ENCODE data around the gene LRR1. TPM values are rescaled to one million over a fixed set of nuclear protein-coding genes. Genes with fewer than 3 reads are reported as not detected.

LRR1 gene
- total RNA-seq, 2 donors from 2014 or later: 24.3 to 39.8 TPM

- Histone ChIP-seq H3K9ac (ENCODE audit: low read depth in 2 of 2, low read length in 2 of 2) (no peak overlapping the region), H3K27ac (peak overlapping the region; percentile 33), H3K4me3 (no peak overlapping the region), H3K27me3 (no peaks in the 10 kb centered on the region), H3K9me3 (no peaks in the 10 kb centered on the region), H3K4me1 (peaks cover 9% of the 10 kb centered on the region), H3K36me3 (no peaks in the 10 kb centered on the region)
- TF ChIP-seq CTCF (IDR thresholded peaks at IDR 0.05): no peak
- intact Hi-C loops (cut with DNase I): loop anchor here (5.0 kb wide), 1 partner anchor 36 kb away; the partner anchor contains the start of gene RPS29
- no peak for DNase-seq
Measured at GRCh38 chr14:49623387-49623786, 24.6 kb downstream of the LRR1 start.

GRCh38 chr14:49623941-49624839 is 25.4 kb downstream of the LRR1 start:
- Histone ChIP-seq H3K36me3 (no peaks in the 10 kb centered on the region), H3K9me3 (no peaks in the 10 kb centered on the region), H3K27ac (peak overlapping the region; percentile 33), H3K9ac (ENCODE audit: low read depth in 2 of 2, low read length in 2 of 2) (peak overlapping the region in 1 of 2 donors; percentile 46), H3K27me3 (no peaks in the 10 kb centered on the region), H3K4me1 (peaks cover 9% of the 10 kb centered on the region), H3K4me3 (no peak overlapping the region)
- TF ChIP-seq CTCF (IDR thresholded peaks at IDR 0.05): no peak
- peak; percentile 36 for DNase-seq
- intact Hi-C loops (cut with DNase I): loop anchor here (5.0 kb wide), 1 partner anchor 37 kb away; the partner anchor contains the start of gene RPS29

GRCh38 chr14:49633640-49634546 is 35.2 kb downstream of the LRR1 start:
- H3K27me3 ChIP-seq: no peaks in the 10 kb centered on the region
- intact Hi-C loops (cut with DNase I): loop anchor here (5.0 to 10.0 kb wide), 2 partner anchors 198 to 481 kb away; partner anchors contain the start of gene VCPKMT
- DNase-seq: peak; percentile 94
- H3K9ac ChIP-seq (ENCODE audit: low read depth in 2 of 2, low read length in 2 of 2): peak overlapping the region; percentile 93 to 99
- peak overlapping the region; percentile 99 for H3K27ac ChIP-seq
- peak overlapping the region; percentile 92 for H3K4me3 ChIP-seq
- no peaks in the 10 kb centered on the region for H3K4me1 ChIP-seq
- peak; percentile 73 for TF ChIP-seq CTCF (IDR thresholded peaks at IDR 0.05)
- no peaks in the 10 kb centered on the region for H3K36me3 ChIP-seq
- no peaks in the 10 kb centered on the region for H3K9me3 ChIP-seq

DNA sequence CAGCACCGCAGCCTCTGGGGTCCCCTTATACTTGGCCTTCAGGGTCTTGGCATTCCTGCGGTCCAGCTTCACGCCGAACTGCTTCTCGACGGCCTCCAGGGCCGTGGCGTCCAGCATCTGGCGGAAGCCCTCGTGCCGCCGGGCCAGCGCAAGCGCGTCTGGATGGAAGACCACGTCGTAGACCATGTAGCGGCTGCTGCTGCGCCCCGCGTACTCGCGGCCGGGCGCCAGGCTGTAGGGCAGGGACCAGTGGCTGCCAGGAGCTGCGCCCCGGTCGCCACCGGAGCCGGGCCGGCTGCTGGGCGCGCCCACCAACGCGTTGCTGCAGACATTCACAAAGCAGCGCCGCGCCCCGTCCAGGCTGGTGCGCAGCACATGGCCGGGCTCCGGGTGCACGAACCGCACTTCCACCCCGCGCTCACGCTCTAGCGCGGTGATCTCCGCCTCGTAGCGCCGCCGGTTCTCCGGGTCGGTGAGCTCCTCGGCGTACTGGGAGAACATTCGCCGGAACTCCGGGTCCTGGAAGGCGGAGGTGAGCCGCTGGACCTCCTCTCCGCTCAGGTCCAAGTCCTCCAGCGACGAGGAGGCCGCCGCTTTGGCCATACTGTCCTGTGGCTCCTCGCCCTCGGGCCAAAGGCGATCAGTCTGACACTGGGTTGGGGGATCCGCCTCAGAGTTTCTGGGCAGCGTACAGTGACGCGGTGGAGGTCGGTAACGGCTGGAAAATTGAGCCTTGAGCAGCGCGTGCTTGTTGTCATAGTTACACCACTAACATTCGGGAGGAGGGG is 36.0 kb downstream of the LRR1 start, which contains the start of gene DNAAF2:
Gene DNAAF2, minus strand, starts transcription at position 698 of the 788 bp plus-strand sequence. Its CDS starts 95 bp downstream, at position 603.
- H3K9ac ChIP-seq (ENCODE audit: low read depth in 2 of 2, low read length in 2 of 2): peak within 1 kb of the TSS; percentile 93 to 99
- H3K4me3 ChIP-seq: peak within 1 kb of the TSS; percentile 92
- H3K9me3 ChIP-seq: no peaks in the 10 kb centered on the region
- no peaks in the 10 kb centered on the region for H3K36me3 ChIP-seq
- no peaks in the 10 kb centered on the region for H3K4me1 ChIP-seq
- no peaks in the 10 kb centered on the region for H3K27me3 ChIP-seq
- intact Hi-C loops (cut with DNase I): loop anchor here (5.0 to 10.0 kb wide), 3 partner anchors 133 to 480 kb away; partner anchors contain the start of genes KLHDC2 and VCPKMT
- peak; percentile 69 for DNase-seq
- H3K27ac ChIP-seq: peak within 1 kb of the TSS; percentile 99
- TF ChIP-seq CTCF (IDR thresholded peaks at IDR 0.05): no peak

Data from colonic mucosa (tissue), 4 donors.